MCF 10A (cell line): ENCODE data around the gene PPP2R5C. TPM values are rescaled to one million over a fixed set of nuclear protein-coding genes. Genes with fewer than 3 reads are reported as not detected.

ENCODE experiments used
- BruUV-seq: library from RNA; stranded (reverse); fragments of 400-500 nt; replicated peaks from 2 replicates; lab custom pipeline; 2021; lab: Mats Ljungman, UMichigan
- CTCF ChIA-PET: fragments of 300-600 bp; sonication (Branson Sonifier 250); formaldehyde crosslinking; extraction: SDS; loops from one replicate; lab custom pipeline; 2021; ENCODE audit warnings: antibody characterized with exemption, inconsistent platforms; lab: Yijun Ruan, JAX
- POLR2A ChIA-PET: fragments of 300-600, 350-650 bp; sonication (Branson Sonifier 250); formaldehyde crosslinking; extraction: SDS; loops from one replicate; lab custom pipeline; 2020; ENCODE audit warnings: antibody characterized with exemption, inconsistent platforms; lab: Yijun Ruan, JAX
- DNase-seq: peaks from one replicate; pipeline ENCODE4 v3.0.0-alpha.2; 2018; ENCODE audit not compliant: unreplicated experiment
- H3K27ac Mint-ChIP-seq: one replicate; pipeline ENCODE4 v1.8.0; 2022; ENCODE audit warnings: mild to moderate bottlenecking, low read depth, mixed read lengths; ENCODE audit not compliant: unreplicated experiment
- H3K27me3 Mint-ChIP-seq: one replicate; pipeline ENCODE4 v1.8.0; 2022; ENCODE audit warnings: mixed read lengths; ENCODE audit not compliant: insufficient read depth, unreplicated experiment
- H3K36me3 Mint-ChIP-seq: one replicate; pipeline ENCODE4 v1.8.0; 2022; ENCODE audit warnings: mild to moderate bottlenecking, moderate library complexity, mixed read lengths; ENCODE audit not compliant: insufficient read depth, unreplicated experiment
- H3K4me1 Mint-ChIP-seq: one replicate; pipeline ENCODE4 v1.8.0; 2022; ENCODE audit warnings: mixed read lengths; ENCODE audit not compliant: insufficient read depth, unreplicated experiment
- H3K4me3 Mint-ChIP-seq: one replicate; pipeline ENCODE4 v1.8.0; 2022; ENCODE audit warnings: mild to moderate bottlenecking, moderate library complexity, mixed read lengths; ENCODE audit not compliant: unreplicated experiment
- H3K9me3 Mint-ChIP-seq: one replicate; pipeline ENCODE4 v1.8.0; 2022; ENCODE audit warnings: mixed read lengths; ENCODE audit not compliant: unreplicated experiment
- intact Hi-C: fragments of 100-400 bp; cut with micrococcal nuclease; formaldehyde crosslinking; loops from 2 replicates; pipeline ENCODE4 v1.14.1; 2022
- total RNA-seq: library from RNA; stranded (reverse); gene quantifications from 2 replicates; pipeline ENCODE4 v1.2.3, GENCODE V29; 2022
- TF ChIP-seq, protein P1 (sequence below): fragments of 200-600 bp; IDR thresholded peaks from one replicate; pipeline ENCODE4 v1.8.0; 2022; ENCODE audit warnings: antibody characterized with exemption, mild to moderate bottlenecking; ENCODE audit not compliant: unreplicated experiment

PPP2R5C gene
- total RNA-seq, 1 experiment from 2014 or later, result 118 TPM

DNA sequence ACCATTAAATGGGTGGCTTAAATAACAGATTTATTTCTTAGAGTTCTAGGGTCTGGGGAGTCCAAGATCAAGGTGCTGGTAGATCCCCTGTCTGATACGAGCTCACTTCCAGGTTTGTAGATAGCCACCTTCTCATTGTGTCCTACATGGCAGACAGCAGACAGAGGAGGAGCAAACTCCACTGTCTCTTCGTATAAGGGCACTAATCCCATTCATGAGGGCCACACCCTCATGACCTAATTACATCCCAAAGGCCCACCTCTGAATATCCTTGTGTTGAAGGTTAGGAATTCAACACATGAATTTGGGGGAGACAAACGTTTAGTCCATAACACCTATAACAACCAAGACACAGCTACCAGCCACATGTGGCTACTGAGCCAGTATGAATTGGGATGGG, 47.1 kb upstream of the PPP2R5C start:
- H3K27me3 Mint-ChIP-seq, result no peaks in the 10 kb centered on the region
- H3K36me3 Mint-ChIP-seq, result no peaks in the 10 kb centered on the region
- BruUV-seq, result no TSS peak
- H3K4me1 Mint-ChIP-seq, result no peaks in the 10 kb centered on the region
- no peak overlapping the region for H3K27ac Mint-ChIP-seq
- no peak for DNase-seq
- no peak overlapping the region for H3K4me3 Mint-ChIP-seq
- intact Hi-C loops, result no loop called here
- TF ChIP-seq, protein P1, sequence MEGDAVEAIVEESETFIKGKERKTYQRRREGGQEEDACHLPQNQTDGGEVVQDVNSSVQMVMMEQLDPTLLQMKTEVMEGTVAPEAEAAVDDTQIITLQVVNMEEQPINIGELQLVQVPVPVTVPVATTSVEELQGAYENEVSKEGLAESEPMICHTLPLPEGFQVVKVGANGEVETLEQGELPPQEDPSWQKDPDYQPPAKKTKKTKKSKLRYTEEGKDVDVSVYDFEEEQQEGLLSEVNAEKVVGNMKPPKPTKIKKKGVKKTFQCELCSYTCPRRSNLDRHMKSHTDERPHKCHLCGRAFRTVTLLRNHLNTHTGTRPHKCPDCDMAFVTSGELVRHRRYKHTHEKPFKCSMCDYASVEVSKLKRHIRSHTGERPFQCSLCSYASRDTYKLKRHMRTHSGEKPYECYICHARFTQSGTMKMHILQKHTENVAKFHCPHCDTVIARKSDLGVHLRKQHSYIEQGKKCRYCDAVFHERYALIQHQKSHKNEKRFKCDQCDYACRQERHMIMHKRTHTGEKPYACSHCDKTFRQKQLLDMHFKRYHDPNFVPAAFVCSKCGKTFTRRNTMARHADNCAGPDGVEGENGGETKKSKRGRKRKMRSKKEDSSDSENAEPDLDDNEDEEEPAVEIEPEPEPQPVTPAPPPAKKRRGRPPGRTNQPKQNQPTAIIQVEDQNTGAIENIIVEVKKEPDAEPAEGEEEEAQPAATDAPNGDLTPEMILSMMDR, result no peak
- H3K9me3 Mint-ChIP-seq, result no peaks in the 10 kb centered on the region
- ChIA-PET CTCF (no interaction called here), POLR2A (no interaction called here)

DNA sequence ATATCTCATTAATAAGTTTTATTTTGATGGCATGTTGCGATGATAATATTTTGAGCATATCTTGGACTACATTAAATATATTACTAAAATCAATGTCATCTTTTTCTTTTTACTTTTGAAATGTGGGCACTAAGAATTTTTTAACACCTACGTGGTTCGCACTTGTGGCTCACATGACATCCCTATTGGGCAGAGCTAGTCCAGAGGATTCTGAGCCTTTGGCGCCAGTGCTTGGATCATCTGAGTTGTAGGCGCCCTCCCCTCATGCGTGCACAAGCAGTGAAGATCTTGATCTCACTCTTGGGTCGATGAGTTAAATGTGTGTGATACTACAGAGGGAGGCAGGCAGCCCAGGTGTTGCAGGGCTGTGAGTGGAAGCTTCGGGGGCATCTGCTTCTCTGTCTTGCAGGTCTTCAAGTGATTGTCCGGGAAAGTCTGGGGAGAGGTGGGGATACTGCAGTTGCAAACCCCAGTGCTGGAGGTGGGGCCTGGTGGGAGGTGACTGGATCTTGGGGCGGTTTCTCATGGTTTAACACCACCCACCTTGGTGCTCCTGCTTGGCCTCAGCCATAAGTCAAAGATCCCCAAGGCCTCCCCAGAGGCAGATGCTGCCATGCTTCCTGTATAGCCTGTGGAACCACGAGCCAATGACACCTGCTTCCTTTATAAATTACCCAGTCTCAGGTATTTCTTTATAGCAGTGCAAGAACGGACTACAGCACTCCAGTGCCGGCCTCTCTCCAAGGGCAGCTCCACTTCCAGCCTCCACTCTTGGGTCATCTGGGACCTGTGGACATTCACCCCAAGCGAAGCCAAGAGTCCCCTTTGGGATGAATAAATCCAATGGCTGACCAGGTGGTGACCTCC, 46.1 kb upstream of the PPP2R5C start:
- Mint-ChIP-seq H3K9me3 (no peaks in the 10 kb centered on the region), H3K4me1 (no peaks in the 10 kb centered on the region), H3K4me3 (no peak overlapping the region), H3K27me3 (no peaks in the 10 kb centered on the region), H3K36me3 (no peaks in the 10 kb centered on the region), H3K27ac (no peak overlapping the region)
- TF ChIP-seq, protein P1, result no peak
- ChIA-PET POLR2A (no interaction called here), CTCF (no interaction called here)
- intact Hi-C loops, result no loop called here
- no TSS peak for BruUV-seq
- no peak for DNase-seq

DNA sequence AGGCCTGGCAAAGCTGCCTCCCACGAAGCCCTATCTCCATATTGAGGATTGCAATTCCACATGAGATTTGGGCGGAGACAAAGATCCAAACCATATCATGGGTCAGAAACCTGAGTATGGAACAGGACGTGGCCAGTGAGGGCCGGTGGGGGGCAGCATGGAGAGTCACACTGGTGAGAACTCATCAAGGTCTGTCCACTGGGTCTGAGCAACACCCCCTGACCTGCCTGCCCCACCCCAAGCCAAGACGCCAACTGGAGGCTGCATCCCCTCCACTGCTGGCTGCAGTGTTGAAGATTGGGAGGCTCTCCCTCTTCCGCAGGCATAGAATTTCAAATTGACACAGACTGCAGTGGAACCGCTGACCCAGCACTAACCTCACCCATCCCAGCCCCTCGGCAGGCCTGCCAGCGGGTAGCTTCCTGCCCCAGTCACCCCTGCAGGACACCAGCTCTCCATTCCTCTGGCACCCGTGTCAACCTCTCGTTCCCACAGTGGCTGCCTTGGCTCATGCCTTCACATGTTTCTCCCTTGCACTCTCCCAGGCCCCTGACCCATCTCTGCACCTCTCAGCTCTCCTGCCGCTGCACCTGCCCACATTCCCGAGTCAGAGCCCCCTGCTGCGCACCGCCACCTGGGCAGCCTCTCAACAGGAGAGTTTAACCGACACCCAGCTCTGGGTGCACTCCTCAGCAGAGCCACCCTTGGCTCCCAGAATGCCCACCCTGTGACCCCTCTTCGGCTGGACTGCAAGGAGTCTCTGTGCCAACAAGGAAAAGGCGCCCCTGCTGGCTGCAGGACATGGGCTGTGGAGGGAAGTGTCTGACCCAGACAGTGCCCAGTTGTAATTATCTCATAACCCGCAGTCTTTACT, 45.2 kb upstream of the PPP2R5C start:
- H3K4me1 Mint-ChIP-seq, result no peaks in the 10 kb centered on the region
- POLR2A ChIA-PET, result no interaction called here
- intact Hi-C loops, result no loop called here
- H3K9me3 Mint-ChIP-seq, result no peaks in the 10 kb centered on the region
- no peak for DNase-seq
- H3K36me3 Mint-ChIP-seq, result no peaks in the 10 kb centered on the region
- H3K4me3 Mint-ChIP-seq, result no peak overlapping the region
- no peaks in the 10 kb centered on the region for H3K27me3 Mint-ChIP-seq
- TF ChIP-seq, protein P1, result no peak
- no TSS peak for BruUV-seq
- CTCF ChIA-PET, result interaction anchor here (0.6 kb wide), 2 partner anchors 47 to 86 kb away, joined by 3 to 4 read pairs; no protein-coding TSS in a partner anchor
- no peak overlapping the region for H3K27ac Mint-ChIP-seq
